Left lobe of liver (tissue), 2 donors: ENCODE results near the gene FKBP1B. TPM values are rescaled to one million over a fixed set of nuclear protein-coding genes. Genes with fewer than 3 reads are reported as not detected.
"Not testable (repeated sequence)": the region's sequence is repeated elsewhere in the genome, so short reads cannot be mapped to it uniquely, and the experiment has no call there.

ENCODE experiments used
- ATAC-seq: fragments of 200-7000 bp; cut with Tn5 transposase; one replicate; pipeline ENCODE4 v1.9.1; 2020; ENCODE audit warnings: mild to moderate bottlenecking, moderate library complexity
- DNase-seq: peaks from one replicate; pipeline ENCODE4 v3.0.0-alpha.2; 2020; ENCODE audit warnings: low spot score
- total RNA-seq: library from RNA; stranded (reverse); gene quantifications from one replicate; pipeline ENCODE4 v1.2.1, GENCODE V29; 2021
- donor health status: DM: no; HTN: no; CAD: no; lungs with moderate emphysema.
- donor health status: DM: no; HTN: yes; CAD: no.

The FKBP1B gene
- total RNA-seq, 1 donor from 2014 or later = 9.5 TPM

- not testable (repeated sequence) for DNase-seq, ATAC-seq
Observed at GRCh38 chr2:24095171-24095677, 45.7 kb downstream of the FKBP1B start.

- ATAC-seq = not testable (repeated sequence)
Observed at GRCh38 chr2:24100732-24101131, 51.2 kb downstream of the FKBP1B start.

GRCh38 chr2:24101992-24102391 is 52.5 kb downstream of the FKBP1B start:
- DNase-seq (no peak), ATAC-seq (no peak)

More at GRCh38 chr2:24100732-24101131, 51.2 kb downstream of the FKBP1B start:
- DNase-seq = not testable (repeated sequence)

DNA sequence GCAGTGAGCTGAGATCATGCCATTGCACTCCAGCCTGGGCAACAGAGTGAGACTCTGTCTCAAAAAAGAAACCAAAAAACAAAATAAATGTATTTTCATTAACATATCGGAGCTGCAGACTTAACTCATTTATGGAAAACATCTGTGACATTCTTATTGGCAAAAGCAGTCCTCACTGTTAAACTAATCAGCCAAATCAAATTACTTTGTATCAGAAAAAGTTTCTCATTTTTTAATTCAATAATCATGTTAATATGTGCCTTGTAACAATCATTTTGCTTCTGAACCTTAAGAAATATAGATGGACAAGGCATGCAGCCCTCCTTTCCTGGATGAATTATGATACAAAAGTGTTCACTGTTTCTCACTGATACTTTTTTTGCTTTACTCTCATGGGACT is 53.1 kb downstream of the FKBP1B start:
- ATAC-seq = no peak
- DNase-seq = no peak

DNA sequence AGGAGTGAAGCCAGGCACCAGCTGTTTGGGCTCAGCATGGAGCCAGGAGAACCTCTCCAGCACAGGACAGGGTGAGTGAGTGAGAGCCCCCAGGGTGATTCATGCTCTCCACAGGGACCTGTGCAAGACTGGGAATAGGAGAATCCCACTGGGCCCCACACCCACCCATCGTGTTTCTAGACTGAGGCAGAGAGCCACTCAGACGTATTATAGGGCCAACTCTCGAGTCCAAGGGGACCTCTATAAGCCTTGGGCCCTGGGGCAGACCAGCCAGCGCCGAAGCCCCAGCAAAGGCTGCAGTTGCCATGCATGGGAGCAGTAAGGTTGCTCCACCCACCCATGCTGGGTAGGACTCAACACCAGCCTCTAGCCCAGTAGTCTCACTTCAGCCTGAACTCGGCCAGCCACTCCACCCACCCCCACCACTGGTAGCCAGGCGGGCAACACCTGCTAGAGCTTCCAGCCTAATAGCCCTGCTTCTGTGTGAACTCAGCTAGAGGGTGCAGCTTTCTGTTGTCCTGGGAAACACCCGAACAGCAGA is 54.6 kb downstream of the FKBP1B start:
- DNase-seq (no peak), ATAC-seq (no peak)

DNA sequence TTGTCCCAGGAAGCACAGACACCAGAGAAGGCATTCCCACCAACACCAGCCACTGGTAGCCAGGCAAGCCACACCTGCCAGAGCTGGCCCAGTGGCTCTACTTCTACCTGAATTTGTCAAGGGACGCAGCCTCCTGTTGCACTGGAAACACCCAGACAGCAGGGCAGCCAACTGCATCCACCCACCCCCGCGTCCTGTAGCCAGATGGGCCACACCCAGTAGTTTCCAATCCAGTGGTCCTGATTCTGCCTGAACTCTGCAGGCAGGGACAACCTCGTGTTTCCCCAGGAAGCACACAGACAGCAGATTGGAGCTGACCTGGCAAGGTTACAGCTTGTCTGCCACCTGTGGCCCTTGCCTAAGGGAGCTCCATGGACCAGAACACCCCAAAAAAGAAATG is 55.4 kb downstream of the FKBP1B start:
- ATAC-seq (no peak), DNase-seq (no peak)

GRCh38 chr2:24105816-24106215 is 56.3 kb downstream of the FKBP1B start:
- no peak for ATAC-seq

DNA sequence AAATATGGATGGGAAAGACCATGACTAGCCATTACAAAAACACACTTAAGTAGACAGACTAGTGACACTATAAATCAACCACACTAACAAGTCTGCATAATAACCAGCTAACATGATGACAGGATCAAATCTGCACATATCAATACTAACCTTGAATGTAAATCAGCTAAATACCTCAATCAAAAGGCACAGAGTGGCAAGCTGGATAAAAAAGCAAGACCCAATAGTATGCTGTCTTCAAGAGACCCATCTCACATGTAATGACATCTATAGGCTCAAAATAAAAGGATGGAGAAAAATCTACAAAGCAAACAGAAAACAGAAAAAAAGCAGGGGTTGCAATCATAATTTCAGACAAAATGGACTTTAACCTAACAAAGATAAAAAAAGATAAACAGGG is 57.2 kb downstream of the FKBP1B start:
- DNase-seq (no peak), ATAC-seq (no peak)

More at GRCh38 chr2:24105816-24106215, 56.3 kb downstream of the FKBP1B start:
- DNase-seq = no peak

DNA sequence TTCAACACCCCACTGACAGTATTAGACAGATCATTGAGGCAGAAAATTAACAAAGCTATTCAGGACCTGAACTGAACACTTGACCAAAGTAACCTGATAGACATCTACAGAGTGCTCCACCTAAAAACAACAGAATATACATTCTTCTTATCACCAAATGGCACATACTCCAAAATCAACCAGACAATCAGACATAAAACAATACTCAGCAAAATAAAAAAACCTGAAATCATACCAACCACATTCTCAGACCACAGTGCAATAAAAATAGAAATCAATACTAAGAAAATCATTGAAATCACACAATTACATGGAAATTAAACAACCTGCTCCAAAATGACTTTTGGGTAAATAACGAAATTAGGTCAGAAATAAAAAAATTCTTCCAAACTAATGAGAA is 57.8 kb downstream of the FKBP1B start:
- ATAC-seq (no peak), DNase-seq (no peak)

GRCh38 chr2:24109431-24109830 is 59.9 kb downstream of the FKBP1B start:
- ATAC-seq, DNase-seq: not testable (repeated sequence)

GRCh38 chr2:24110660-24111303 is 61.2 kb downstream of the FKBP1B start:
- DNase-seq = no peak
- no peak for ATAC-seq

GRCh38 chr2:24111407-24111901 is 61.9 kb downstream of the FKBP1B start:
- no peak for DNase-seq
- ATAC-seq = no peak

Other genes with a start within 250 kb of the FKBP1B start
- 11.1 TPM for gene ATAD2B, start 122.6 kb upstream of the FKBP1B start, total RNA-seq
- gene UBXN2A, start 109.3 kb upstream of the FKBP1B start, total RNA-seq = 6.1 TPM
- gene MFSD2B, start 39.7 kb upstream of the FKBP1B start, total RNA-seq = not detected
- gene WDCP, start 2.4 kb upstream of the FKBP1B start, total RNA-seq = 6.8 TPM
- 28.1 TPM for gene SF3B6, start 26.6 kb downstream of the FKBP1B start, total RNA-seq
- 8.0 TPM for gene TP53I3, start 35.1 kb downstream of the FKBP1B start, total RNA-seq
- 0.45 TPM for gene PFN4, start 73.6 kb downstream of the FKBP1B start, total RNA-seq
- gene FAM228B, start 73.7 kb downstream of the FKBP1B start, total RNA-seq = 2.6 TPM
- 0.20 TPM for gene FAM228A, start 125.3 kb downstream of the FKBP1B start, total RNA-seq